Naive thymus-derived CD4-positive, alpha-beta T cell (primary cell): ENCODE measurements around the gene BPIFB4. TPM values are rescaled to one million over a fixed set of nuclear protein-coding genes. Genes with fewer than 3 reads are reported as not detected.

Source experiments
- ATAC-seq: fragments of 150-1000 bp; cut with Tn5 transposase; 2 replicates; pipeline ENCODE4 v1.10.0; 2021; ENCODE audit warnings: mild to moderate bottlenecking, moderate library complexity
- CTCF ChIA-PET: fragments of 350-600 bp; sonication (Branson Sonifier 250); formaldehyde crosslinking; loops from one replicate; lab custom pipeline; 2021; ENCODE audit warnings: antibody characterized with exemption; lab: Charles Lee
- POLR2A ChIA-PET: fragments of 350-600 bp; sonication (Branson Sonifier 250); formaldehyde crosslinking; loops from one replicate; lab custom pipeline; 2021; ENCODE audit warnings: antibody characterized with exemption, inconsistent platforms; lab: Charles Lee
- DNase-seq, 9 donors: peaks; one replicate each; pipeline versions ENCODE4 v3.0.0 to v3.0.0-alpha.2; 2020 to 2022; ENCODE audit warnings: mixed read lengths in 1 of 9
- H3K27ac ChIP-seq: one replicate; pipeline ENCODE4 v1.7.0; 2013; ENCODE audit warnings: mild to moderate bottlenecking, low read depth, low read length, moderate library complexity
- H3K27me3 ChIP-seq, 2 donors: one replicate each; pipeline ENCODE4 v1.7.0; 2013; ENCODE audit warnings: low read length in 2 of 2, mild to moderate bottlenecking in 2 of 2, moderate library complexity in 2 of 2; ENCODE audit not compliant: control insufficient read depth in 2 of 2, insufficient read depth in 2 of 2
- H3K36me3 ChIP-seq, 3 experiments: 1 replicate in 2 of 3; 2 replicates in 1 of 3; pipeline ENCODE4 v1.7.0; 2013; ENCODE audit warnings: low read length in 3 of 3, mild to moderate bottlenecking in 3 of 3, moderate library complexity in 1 of 3; ENCODE audit not compliant: insufficient read depth in 3 of 3, control insufficient read depth in 2 of 3
- H3K4me1 ChIP-seq, 2 donors: one replicate each; pipeline ENCODE4 v1.7.0; 2013; ENCODE audit warnings: low read length in 2 of 2, mild to moderate bottlenecking in 2 of 2, moderate library complexity in 1 of 2; ENCODE audit not compliant: control insufficient read depth in 2 of 2, insufficient read depth in 2 of 2
- H3K4me3 ChIP-seq: 2 replicates; pipeline ENCODE4 v1.7.0; 2013; ENCODE audit warnings: mild to moderate bottlenecking, low read length
- H3K9me3 ChIP-seq, 3 experiments: 1 replicate in 2 of 3; 2 replicates in 1 of 3; pipeline ENCODE4 v1.7.0; 2013; ENCODE audit warnings: low read length in 3 of 3; ENCODE audit not compliant: control insufficient read depth in 2 of 3
- H3K27ac Mint-ChIP-seq, 9 donors: one replicate each; pipeline ENCODE4 v1.8.0; 2020 to 2022; ENCODE audit warnings: mixed read lengths in 9 of 9, mild to moderate bottlenecking in 8 of 9, moderate library complexity in 5 of 9, inconsistent platforms in 2 of 9
- H3K27me3 Mint-ChIP-seq, 5 donors: one replicate each; pipeline ENCODE4 v1.8.0; 2021 to 2022; ENCODE audit warnings: mixed read lengths in 5 of 5, mild to moderate bottlenecking in 1 of 5
- H3K36me3 Mint-ChIP-seq, 5 donors: one replicate each; pipeline ENCODE4 v1.8.0; 2020 to 2022; ENCODE audit warnings: mixed read lengths in 5 of 5, mild to moderate bottlenecking in 3 of 5, inconsistent platforms in 1 of 5
- H3K4me1 Mint-ChIP-seq, 7 donors: one replicate each; pipeline ENCODE4 v1.8.0; 2020 to 2022; ENCODE audit warnings: mixed read lengths in 7 of 7, mild to moderate bottlenecking in 3 of 7, inconsistent platforms in 1 of 7
- H3K4me3 Mint-ChIP-seq, 10 donors: one replicate each; pipeline ENCODE4 v1.8.0; 2020 to 2022; ENCODE audit warnings: mild to moderate bottlenecking in 10 of 10, mixed read lengths in 10 of 10, moderate library complexity in 6 of 10, inconsistent platforms in 2 of 10
- H3K9me3 Mint-ChIP-seq, 11 donors: one replicate each; pipeline ENCODE4 v1.8.0; 2020 to 2022; ENCODE audit warnings: mixed read lengths in 11 of 11, mild to moderate bottlenecking in 4 of 11, inconsistent platforms in 1 of 11, moderate library complexity in 1 of 11
- intact Hi-C, 2 donors: fragments of 100-400 bp; cut with micrococcal nuclease; formaldehyde crosslinking; loops; one replicate each; pipeline ENCODE4 v1.15.1; 2023
- polyA plus RNA-seq, 2 donors: library from polyadenylated mRNA; unstranded; fragments of 300-500 nt; fragmentation: Illumina TruSeq; gene quantifications; one replicate each; pipeline ENCODE4 v1.2.3, GENCODE V29; 2021
- total RNA-seq, 6 experiments: library from RNA in 5 of 6; stranded (reverse) in 5 of 6; gene quantifications; 1 replicate in 5 of 6; 2 replicates in 1 of 6; pipeline ENCODE4 v1.2.3 and lab custom pipeline; 2021 to 2026

Gene BPIFB4
- total and polyA plus RNA-seq, 7 experiments from 2014 or later, result not detected

DNA sequence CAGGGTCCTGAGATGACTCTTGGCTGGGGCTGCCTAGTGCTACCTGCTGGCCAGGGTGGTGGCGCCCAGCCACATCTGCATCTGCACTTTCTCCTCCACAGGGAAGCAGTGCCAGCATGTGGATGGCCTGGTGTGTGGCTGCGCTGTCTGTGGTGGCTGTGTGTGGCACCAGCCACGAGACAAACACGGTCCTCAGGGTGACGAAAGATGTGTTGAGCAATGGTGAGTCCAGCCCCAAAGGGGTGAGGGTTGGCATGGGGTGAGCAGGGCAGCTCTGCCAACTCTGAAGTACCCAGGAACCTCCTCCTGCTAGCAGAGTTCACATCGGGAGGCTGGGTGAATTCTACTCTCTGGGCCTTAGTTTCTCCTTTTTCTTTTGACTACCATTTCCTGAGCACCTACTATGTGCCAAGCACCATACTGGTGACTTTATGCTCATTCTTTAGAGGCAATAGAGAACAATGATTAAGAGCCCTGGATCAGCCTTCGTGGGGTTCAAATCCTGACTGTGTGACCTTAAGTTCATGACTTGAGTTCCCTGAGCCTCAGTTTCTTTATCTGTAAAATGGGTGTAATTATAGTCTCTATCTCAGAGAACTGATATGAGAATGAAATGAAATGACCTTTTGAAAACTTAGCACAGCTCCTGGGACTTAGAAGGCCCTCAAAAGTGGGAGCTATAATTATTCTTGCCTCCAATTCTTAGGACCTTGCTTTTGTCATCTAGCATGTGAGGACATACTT, 2.1 kb downstream of the BPIFB4 start:
- Mint-ChIP-seq H3K4me1 (peaks cover 0 to 5% (median 3%) of the 10 kb centered on the region in 7 donors), H3K27ac (no peak overlapping the region), H3K9me3 (peaks cover 0 to 6% (median 0%) of the 10 kb centered on the region in 11 donors), H3K4me3 (no peak overlapping the region), H3K36me3 (no peaks in the 10 kb centered on the region), H3K27me3 (peaks cover 0 to 7% (median 0%) of the 10 kb centered on the region in 5 donors)
- POLR2A ChIA-PET, result no interaction called here
- no peak for ATAC-seq
- intact Hi-C loops, result no loop called here
- no peak overlapping the region for H3K4me3 ChIP-seq
- no peak overlapping the region for H3K27ac ChIP-seq
- no peaks in the 10 kb centered on the region for H3K9me3 ChIP-seq
- no peaks in the 10 kb centered on the region for H3K36me3 ChIP-seq
- H3K27me3 ChIP-seq, result no peaks in the 10 kb centered on the region
- no peak for DNase-seq
- no peaks in the 10 kb centered on the region for H3K4me1 ChIP-seq
- CTCF ChIA-PET, result no interaction called here

DNA sequence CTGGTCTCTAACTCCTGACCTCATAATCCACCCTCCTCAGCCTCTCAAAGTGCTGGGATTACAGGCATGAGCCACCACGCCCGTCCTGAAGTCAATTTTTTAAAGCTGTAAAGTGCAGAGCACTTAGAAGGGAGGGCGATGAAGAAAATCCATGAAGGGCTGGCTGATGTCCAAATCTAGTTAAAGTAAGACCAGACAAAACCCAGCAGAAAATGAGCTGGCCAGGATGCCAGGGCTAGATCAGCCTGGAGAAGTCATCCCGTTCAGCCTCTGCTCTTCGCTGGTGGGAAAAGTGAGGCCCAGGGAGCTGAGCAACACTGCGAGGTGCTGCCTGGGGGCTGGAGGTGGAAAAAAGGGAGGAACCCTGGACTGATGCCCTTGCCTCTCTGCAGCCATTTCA, 3.1 kb downstream of the BPIFB4 start:
- no peaks in the 10 kb centered on the region for H3K4me1 ChIP-seq
- DNase-seq (no peak), ATAC-seq (no peak)
- H3K27me3 ChIP-seq, result no peaks in the 10 kb centered on the region
- intact Hi-C loops, result no loop called here
- no peak overlapping the region for H3K4me3 ChIP-seq
- H3K27ac ChIP-seq, result no peak overlapping the region
- Mint-ChIP-seq H3K27ac (no peak overlapping the region), H3K9me3 (peaks cover 0 to 6% (median 0%) of the 10 kb centered on the region in 11 donors), H3K4me1 (peaks cover 0 to 2% (median 0%) of the 10 kb centered on the region in 7 donors), H3K27me3 (peaks cover 0 to 7% (median 0%) of the 10 kb centered on the region in 5 donors), H3K36me3 (no peaks in the 10 kb centered on the region), H3K4me3 (no peak overlapping the region)
- no peaks in the 10 kb centered on the region for H3K36me3 ChIP-seq
- CTCF ChIA-PET, result no interaction called here
- H3K9me3 ChIP-seq, result no peaks in the 10 kb centered on the region
- POLR2A ChIA-PET, result no interaction called here

DNA sequence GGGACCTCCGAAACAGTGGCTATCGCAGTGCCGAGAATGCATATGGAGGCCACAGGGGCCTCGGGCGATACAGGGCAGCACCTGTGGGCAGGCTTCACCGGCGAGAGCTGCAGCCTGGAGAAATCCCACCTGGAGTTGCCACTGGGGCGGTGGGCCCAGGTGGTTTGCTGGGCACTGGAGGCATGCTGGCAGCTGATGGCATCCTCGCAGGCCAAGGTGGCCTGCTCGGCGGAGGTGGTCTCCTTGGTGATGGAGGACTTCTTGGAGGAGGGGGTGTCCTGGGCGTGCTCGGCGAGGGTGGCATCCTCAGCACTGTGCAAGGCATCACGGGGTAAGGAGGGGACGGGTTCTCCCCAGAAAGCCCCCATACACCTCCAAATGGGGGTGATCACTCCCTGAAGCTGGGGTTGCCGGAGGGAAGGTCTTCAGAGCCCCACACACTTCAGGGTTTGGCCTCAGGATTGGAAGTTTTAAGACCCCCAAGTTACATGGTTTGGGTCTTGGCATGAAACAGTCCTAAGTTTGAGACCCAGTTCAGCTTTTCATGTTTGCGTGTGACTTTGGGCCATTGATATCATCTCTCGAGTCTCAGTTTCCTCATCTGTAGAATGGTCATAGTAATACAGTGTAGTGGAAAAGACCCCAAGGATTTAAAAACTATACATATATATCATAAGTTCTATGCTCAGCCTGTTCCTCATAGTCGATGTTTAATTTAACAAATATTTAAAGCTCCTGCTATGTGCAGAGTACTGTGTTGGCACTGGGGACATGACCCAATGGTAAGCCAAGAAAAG, 4.3 kb downstream of the BPIFB4 start:
- ChIA-PET POLR2A (no interaction called here), CTCF (no interaction called here)
- Histone ChIP-seq H3K9me3 (no peaks in the 10 kb centered on the region), H3K4me1 (no peaks in the 10 kb centered on the region), H3K4me3 (no peak overlapping the region), H3K27ac (no peak overlapping the region), H3K27me3 (no peaks in the 10 kb centered on the region), H3K36me3 (no peaks in the 10 kb centered on the region)
- H3K4me1 Mint-ChIP-seq, result peaks cover 0 to 2% (median 0%) of the 10 kb centered on the region in 7 donors
- peaks cover 0 to 5% (median 0%) of the 10 kb centered on the region in 5 donors for H3K27me3 Mint-ChIP-seq
- H3K27ac Mint-ChIP-seq, result no peak overlapping the region
- H3K4me3 Mint-ChIP-seq, result no peak overlapping the region
- intact Hi-C loops, result no loop called here
- DNase-seq, result no peak
- ATAC-seq, result no peak
- no peaks in the 10 kb centered on the region for H3K36me3 Mint-ChIP-seq
- H3K9me3 Mint-ChIP-seq, result peaks cover 0 to 6% (median 0%) of the 10 kb centered on the region in 11 donors

DNA sequence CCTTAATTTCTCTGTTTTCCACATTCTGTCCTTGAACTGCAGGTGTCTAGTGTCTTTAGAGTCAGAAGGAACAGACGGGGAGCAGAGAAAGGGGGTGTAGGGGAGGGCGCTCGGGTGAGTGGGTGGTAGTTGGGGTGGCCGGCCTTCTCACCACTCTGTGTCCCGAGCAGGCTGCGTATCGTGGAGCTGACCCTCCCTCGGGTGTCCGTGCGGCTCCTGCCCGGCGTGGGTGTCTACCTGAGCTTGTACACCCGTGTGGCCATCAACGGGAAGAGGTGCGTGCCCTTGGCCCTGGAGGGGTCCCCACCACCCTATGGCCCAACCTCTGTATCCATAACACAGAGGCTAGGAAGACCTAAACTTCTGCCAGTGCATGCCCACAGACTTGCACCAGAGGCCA, 5.3 kb downstream of the BPIFB4 start:
- CTCF ChIA-PET, result no interaction called here
- H3K9me3 Mint-ChIP-seq, result peaks cover 0 to 6% (median 0%) of the 10 kb centered on the region in 11 donors
- H3K4me1 ChIP-seq, result no peaks in the 10 kb centered on the region
- H3K27ac Mint-ChIP-seq, result no peak overlapping the region
- POLR2A ChIA-PET, result no interaction called here
- peaks cover 0 to 2% (median 0%) of the 10 kb centered on the region in 7 donors for H3K4me1 Mint-ChIP-seq
- H3K4me3 ChIP-seq, result no peak overlapping the region
- intact Hi-C loops, result no loop called here
- no peak overlapping the region for H3K27ac ChIP-seq
- no peak for ATAC-seq
- H3K36me3 Mint-ChIP-seq, result no peaks in the 10 kb centered on the region
- no peaks in the 10 kb centered on the region for H3K27me3 ChIP-seq
- H3K9me3 ChIP-seq, result no peaks in the 10 kb centered on the region
- no peaks in the 10 kb centered on the region for H3K36me3 ChIP-seq
- H3K4me3 Mint-ChIP-seq, result no peak overlapping the region
- H3K27me3 Mint-ChIP-seq, result peaks cover 0 to 5% (median 0%) of the 10 kb centered on the region in 5 donors
- DNase-seq, result no peak

DNA sequence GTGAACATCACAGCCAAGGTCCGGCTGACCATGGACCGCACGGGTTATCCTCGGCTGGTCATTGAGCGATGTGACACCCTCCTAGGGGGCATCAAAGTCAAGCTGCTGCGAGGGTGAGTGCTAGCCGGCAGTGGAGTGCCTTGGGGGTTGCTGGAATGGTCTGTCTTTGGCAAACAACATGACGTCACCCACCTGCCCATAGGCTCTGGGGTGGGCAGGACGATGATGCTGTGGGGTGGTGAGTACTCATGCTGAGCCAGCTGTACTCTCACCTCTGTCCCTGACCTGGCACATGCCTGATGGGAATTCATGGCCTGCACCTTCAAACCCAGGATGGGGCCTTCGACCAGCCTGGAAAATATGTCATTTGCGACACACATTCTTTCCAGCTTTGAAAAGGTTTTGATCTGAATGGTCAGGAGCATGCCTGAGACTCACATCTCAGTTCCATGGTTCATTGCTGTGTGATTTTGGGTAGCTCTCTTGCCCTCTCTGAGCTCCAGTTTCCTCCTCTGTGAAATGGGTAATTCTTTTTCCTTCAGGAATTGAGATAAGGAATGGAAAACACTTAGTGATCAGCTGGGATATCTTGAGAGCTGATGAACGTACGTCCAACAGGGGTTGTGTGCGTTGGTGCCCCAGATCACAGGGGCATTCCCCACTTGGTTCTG, 6.7 kb downstream of the BPIFB4 start:
- intact Hi-C loops, result no loop called here
- no peak overlapping the region for H3K4me3 Mint-ChIP-seq
- H3K4me1 Mint-ChIP-seq, result no peaks in the 10 kb centered on the region
- ATAC-seq, result no peak
- Histone ChIP-seq H3K36me3 (no peaks in the 10 kb centered on the region), H3K4me3 (no peak overlapping the region), H3K4me1 (no peaks in the 10 kb centered on the region), H3K27me3 (no peaks in the 10 kb centered on the region), H3K27ac (no peak overlapping the region), H3K9me3 (no peaks in the 10 kb centered on the region)
- POLR2A ChIA-PET, result no interaction called here
- no peaks in the 10 kb centered on the region for H3K36me3 Mint-ChIP-seq
- H3K27me3 Mint-ChIP-seq, result no peaks in the 10 kb centered on the region
- CTCF ChIA-PET, result interaction anchor here (0.6 kb wide), 1 partner anchor 10 kb away, joined by 3 read pairs; no protein-coding TSS in a partner anchor
- peaks cover 0 to 1% (median 0%) of the 10 kb centered on the region in 11 donors for H3K9me3 Mint-ChIP-seq
- H3K27ac Mint-ChIP-seq, result no peak overlapping the region
- no peak for DNase-seq

DNA sequence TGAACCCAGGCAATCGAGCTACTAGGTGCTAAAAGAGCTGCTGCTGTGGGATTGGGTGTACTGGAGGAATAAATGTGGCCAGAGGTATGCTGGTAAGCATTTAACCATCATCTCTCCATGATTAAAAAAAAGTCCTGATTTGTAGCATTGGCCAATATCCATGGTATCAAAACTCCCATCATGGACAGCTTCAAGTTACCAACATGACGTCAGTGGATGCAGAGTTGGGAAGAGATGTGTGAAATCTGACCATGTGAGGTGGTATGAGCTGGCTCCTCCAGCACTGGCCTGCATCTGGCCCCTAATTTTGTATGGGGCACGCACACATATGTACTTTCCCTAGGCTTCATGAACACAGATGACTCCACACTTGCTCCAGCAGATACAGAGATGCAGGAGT, 11.7 kb downstream of the BPIFB4 start:
- no peak for ATAC-seq
- Histone ChIP-seq H3K4me1 (peaks cover 0 to 8% of the 10 kb centered on the region in 2 donors), H3K27me3 (no peaks in the 10 kb centered on the region), H3K9me3 (no peaks in the 10 kb centered on the region), H3K27ac (no peak overlapping the region), H3K36me3 (no peaks in the 10 kb centered on the region), H3K4me3 (no peak overlapping the region)
- ChIA-PET CTCF (no interaction called here), POLR2A (no interaction called here)
- Mint-ChIP-seq H3K27ac (peak overlapping the region in 1 of 9 donors; percentile 62), H3K27me3 (no peaks in the 10 kb centered on the region), H3K4me1 (peaks cover 0 to 12% (median 5%) of the 10 kb centered on the region in 7 donors), H3K36me3 (peaks cover 0 to 4% (median 0%) of the 10 kb centered on the region in 5 donors), H3K9me3 (peaks cover 0 to 3% (median 0%) of the 10 kb centered on the region in 11 donors), H3K4me3 (no peak overlapping the region)
- DNase-seq, result no peak
- intact Hi-C loops, result loop anchor here in 1 of 2 donors (10.0 kb wide), 1 partner anchor 354 kb away; the partner anchor contains the start of gene SNTA1
